22Rv1 (cell line): ENCODE measurements around the gene RAB24.

Experiments
- H3K27ac ChIP-seq: fragments of 450-650 bp; 2 replicates; pipeline ENCODE4 v1.5.1; 2017
- ZFX ChIP-seq: fragments of 450-650 bp; IDR thresholded peaks from 2 replicates; pipeline ENCODE4 v1.6.1; 2017; ENCODE audit warnings: antibody characterized with exemption, borderline replicate concordance
- TF ChIP-seq, protein P1 (sequence below): fragments of 450-650 bp; IDR thresholded peaks from 2 replicates; pipeline ENCODE4 v1.5.1; 2017; ENCODE audit warnings: mild to moderate bottlenecking

Gene RAB24

DNA sequence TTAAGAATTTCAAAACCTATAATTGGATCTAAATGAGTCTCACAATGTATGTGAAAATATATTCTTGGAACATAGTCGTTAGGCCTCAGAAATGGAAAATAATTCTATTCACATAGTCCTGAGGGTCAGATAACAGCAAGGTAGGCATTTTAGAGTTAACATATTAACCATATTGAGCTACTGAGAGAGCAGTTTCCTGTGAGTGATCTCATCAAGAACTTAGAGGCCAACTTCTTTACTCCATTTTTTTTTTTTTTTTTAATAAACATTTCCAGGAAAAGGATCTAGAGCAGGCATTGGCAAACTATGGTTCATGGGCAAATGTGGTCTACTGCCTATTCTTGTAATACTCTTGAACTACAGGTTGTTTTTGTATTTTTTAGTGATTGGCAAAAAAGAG, 26.6 kb downstream of the RAB24 start:
- no peak for TF ChIP-seq ZFX
- TF ChIP-seq, protein P1, sequence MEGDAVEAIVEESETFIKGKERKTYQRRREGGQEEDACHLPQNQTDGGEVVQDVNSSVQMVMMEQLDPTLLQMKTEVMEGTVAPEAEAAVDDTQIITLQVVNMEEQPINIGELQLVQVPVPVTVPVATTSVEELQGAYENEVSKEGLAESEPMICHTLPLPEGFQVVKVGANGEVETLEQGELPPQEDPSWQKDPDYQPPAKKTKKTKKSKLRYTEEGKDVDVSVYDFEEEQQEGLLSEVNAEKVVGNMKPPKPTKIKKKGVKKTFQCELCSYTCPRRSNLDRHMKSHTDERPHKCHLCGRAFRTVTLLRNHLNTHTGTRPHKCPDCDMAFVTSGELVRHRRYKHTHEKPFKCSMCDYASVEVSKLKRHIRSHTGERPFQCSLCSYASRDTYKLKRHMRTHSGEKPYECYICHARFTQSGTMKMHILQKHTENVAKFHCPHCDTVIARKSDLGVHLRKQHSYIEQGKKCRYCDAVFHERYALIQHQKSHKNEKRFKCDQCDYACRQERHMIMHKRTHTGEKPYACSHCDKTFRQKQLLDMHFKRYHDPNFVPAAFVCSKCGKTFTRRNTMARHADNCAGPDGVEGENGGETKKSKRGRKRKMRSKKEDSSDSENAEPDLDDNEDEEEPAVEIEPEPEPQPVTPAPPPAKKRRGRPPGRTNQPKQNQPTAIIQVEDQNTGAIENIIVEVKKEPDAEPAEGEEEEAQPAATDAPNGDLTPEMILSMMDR: no peak
- H3K27ac ChIP-seq: no peak overlapping the region

DNA sequence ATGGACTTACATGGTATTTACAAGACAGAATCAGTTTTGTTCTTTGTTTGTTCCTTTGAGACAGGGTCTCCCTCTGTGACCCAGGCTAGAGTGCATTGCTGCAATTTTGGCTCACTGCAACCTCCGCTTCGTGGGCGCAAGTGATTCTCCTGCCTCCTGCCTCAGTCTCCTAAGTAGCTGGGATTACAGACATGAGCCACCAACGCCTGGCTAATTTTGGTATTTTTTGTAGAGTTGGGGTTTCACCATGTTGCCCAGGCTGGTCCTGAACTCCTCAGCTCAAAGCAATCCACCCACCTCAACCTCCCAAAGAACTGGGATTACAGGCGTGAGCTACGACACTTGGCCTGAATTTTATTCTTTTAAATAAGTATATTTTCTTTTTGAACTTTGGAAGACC, 27.6 kb downstream of the RAB24 start:
- H3K27ac ChIP-seq: no peak overlapping the region
- TF ChIP-seq ZFX: no peak
- TF ChIP-seq, protein P1: no peak

DNA sequence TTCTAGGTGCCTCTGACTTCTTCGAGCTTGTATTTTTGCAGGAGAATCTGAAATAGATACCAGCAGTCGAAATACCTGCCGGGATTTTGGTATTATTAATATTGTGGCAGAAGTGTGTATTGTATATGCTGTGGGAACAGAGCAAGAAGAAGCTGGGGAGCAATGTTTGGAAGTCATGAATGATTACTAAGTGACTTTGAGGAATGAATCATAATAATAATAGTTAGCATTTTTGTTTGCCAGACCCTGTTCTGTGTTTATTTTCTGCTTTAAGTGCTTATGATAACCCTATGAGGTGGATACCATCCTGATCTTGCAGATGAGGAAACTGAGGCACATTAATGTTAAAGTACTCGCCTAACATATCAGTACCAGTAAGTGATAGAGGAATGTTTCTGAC, 32.4 kb downstream of the RAB24 start:
- H3K27ac ChIP-seq: no peak overlapping the region
- no peak for TF ChIP-seq ZFX
- TF ChIP-seq, protein P1: no peak

DNA sequence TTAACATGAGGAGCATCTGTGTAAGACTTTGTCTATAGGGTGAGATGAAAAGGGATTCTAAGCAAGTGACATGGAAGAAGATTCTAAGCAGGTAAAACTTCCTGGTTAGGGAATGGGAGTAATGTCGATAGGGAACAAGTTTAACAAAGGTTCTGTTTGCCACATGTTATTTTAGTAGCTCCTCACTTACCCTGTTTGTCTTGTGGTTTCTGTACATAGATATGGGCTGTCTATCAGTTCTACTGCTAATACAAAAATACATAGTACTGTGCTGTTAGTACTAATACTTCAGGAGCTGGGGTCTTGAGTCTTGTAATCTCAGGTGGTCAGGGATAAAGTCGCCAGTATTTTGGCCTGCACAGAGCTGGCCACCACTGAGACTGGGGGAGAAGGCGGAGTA, 32.9 kb downstream of the RAB24 start:
- H3K27ac ChIP-seq: no peak overlapping the region
- TF ChIP-seq ZFX: no peak
- TF ChIP-seq, protein P1: no peak

DNA sequence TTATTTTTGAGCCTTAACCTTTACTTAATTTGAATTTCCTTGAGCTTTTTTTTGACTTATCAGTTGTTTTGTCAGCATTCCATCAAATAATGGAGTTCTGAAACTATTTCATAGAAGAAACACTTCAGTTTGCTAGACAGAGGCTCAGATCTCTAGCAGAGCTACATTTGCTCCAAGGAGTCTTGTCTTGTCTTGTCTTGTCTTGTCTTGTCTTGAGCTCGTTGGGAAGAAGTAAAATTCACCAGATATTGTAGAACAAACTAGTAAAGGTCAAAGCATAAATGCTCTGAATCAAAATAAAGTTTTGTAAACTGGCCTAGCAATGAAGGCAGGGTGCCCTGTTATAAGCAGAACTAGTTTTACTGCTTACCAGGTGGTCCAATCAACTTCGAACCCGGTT, 33.5 kb downstream of the RAB24 start:
- TF ChIP-seq ZFX: no peak
- TF ChIP-seq, protein P1: no peak
- no peak overlapping the region for H3K27ac ChIP-seq

DNA sequence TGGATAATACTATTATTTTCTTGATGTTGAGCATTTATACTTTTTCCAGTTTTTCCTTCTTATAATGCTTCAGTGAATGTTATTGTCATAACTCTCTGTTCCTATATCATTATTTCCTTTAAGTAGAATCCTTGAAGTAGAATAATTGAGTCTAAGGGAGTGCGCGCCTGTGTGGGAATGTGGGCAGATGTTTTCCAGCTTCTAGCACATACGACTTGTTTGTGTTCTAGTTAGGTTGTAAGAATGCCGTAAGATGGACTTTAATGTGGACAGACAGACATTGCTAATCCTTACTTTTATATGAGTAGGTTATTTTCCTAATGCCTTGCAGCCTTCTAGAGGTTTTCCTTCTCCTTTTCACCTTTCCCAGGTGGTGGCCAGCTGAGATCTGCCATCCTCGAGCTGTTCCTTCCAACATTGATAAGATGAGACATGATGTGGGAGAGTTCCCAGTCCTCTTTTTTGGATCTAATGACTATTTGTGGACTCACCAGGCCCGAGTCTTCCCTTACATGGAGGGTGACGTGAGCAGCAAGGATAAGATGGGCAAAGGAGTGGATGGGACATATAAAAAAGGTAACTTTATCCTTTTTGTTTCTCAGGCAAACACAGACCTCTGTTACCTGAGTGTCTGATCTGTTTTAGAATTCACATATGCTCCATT, 34.2 kb downstream of the RAB24 start:
- TF ChIP-seq, protein P1: no peak
- no peak for TF ChIP-seq ZFX
- H3K27ac ChIP-seq: no peak overlapping the region

DNA sequence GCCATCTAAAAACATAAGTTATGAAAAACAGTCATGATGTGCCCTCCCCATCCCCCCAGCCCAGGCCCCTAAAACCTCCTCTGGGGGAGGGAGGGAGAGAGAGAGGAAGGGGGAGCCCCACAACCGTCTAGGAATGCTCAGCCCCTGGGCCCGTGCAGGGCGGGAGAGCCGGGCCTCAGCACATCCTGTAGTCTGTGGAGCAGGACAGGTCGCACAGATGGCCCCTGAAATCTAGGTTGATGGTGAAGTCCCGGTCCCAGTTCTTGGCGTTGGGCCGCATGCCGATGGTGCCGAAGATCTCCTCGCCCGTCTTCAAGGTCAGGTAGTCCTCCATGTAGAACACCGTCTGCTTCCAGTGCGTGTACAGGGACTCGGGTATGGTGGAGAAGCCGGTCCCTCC, 38.1 kb downstream of the RAB24 start:
- TF ChIP-seq, protein P1: no peak
- no peak for TF ChIP-seq ZFX
- no peak overlapping the region for H3K27ac ChIP-seq
